ENCODE data around the gene KRT79. TPM values are rescaled to one million over a fixed set of nuclear protein-coding genes. Genes with fewer than 3 reads are reported as not detected.

KRT79 gene
- total and polyA plus RNA-seq, 2 of the 8 experiments (the other 6 are each of a cell fraction or from before 2014, with no cell fraction given) = not detected

- Histone ChIP-seq H3K9ac (replicated peaks in 1 of 4; ENCODE audit: extremely low read depth in 1 of 4, low read depth in 3 of 4, low read length in 3 of 4) (peak overlapping the region in 2 of 4 experiments; percentile 4 to 22; a peak in 2 of 7 replicates), H2BK12ac (ENCODE audit: low read depth, low read length) (no peak overlapping the region), H3K9me3 (ENCODE audit: insufficient read depth in 2 of 2, low read depth in 1 of 2, low read length in 1 of 2) (no peaks in the 10 kb centered on the region), H2BK5ac (ENCODE audit: low read depth, low read length) (no peak overlapping the region), H3K4me2 (ENCODE audit: insufficient read depth in 1 of 2, low read depth in 2 of 2, low read length in 2 of 2) (no peak overlapping the region), H3K23me2 (ENCODE audit: low read depth, low read length) (no peaks in the 10 kb centered on the region), H3K4me3 (ENCODE audit: extremely low read depth in 1 of 4, insufficient read depth in 2 of 4, low read depth in 3 of 4, low read length in 4 of 4) (no peak overlapping the region), H3K27me3 (replicated peaks in 1 of 4; ENCODE audit: control insufficient read depth in 3 of 4, extremely low read depth in 1 of 4, insufficient read depth in 3 of 4, low read length in 3 of 4) (no peaks in the 10 kb centered on the region), H3K4me1 (replicated peaks in 1 of 4; ENCODE audit: control insufficient read depth in 3 of 4, insufficient read depth in 4 of 4, low read length in 3 of 4) (no peaks in the 10 kb centered on the region), H3K4ac (replicated peaks; ENCODE audit: insufficient read length, low read depth, low read length) (no peak overlapping the region), H2AFZ (ENCODE audit: low read length) (no peak overlapping the region), H4K5ac (ENCODE audit: insufficient read length, low read depth, low read length) (no peak overlapping the region), H3K23ac (ENCODE audit: insufficient read length) (no peak overlapping the region), H2BK20ac (ENCODE audit: low read length) (no peak overlapping the region), H4K91ac (replicated peaks; ENCODE audit: insufficient read length, low read length) (no peak overlapping the region), H4K20me1 (replicated peaks in 1 of 2; ENCODE audit: control insufficient read depth in 1 of 2, insufficient read depth in 2 of 2, low read length in 2 of 2) (no peaks in the 10 kb centered on the region), H2AK5ac (ENCODE audit: low read depth, low read length) (no peak overlapping the region), H2BK120ac (replicated peaks; ENCODE audit: low read depth, low read length) (no peak overlapping the region), H3K36me3 (ENCODE audit: control insufficient read depth in 2 of 4, insufficient read depth in 4 of 4, low read length in 3 of 4) (no peaks in the 10 kb centered on the region), H3K79me1 (ENCODE audit: low read depth, low read length) (no peaks in the 10 kb centered on the region), H4K8ac (ENCODE audit: extremely low read depth, insufficient read depth, low read length) (peak overlapping the region; percentile 74), H2BK15ac (ENCODE audit: low read length) (no peak overlapping the region), H3K14ac (ENCODE audit: insufficient read length) (no peak overlapping the region), H3K79me2 (ENCODE audit: control insufficient read depth in 1 of 2, insufficient read depth in 2 of 2, low read length in 2 of 2) (no peaks in the 10 kb centered on the region), H3K56ac (replicated peaks; ENCODE audit: insufficient read length, low read depth, low read length) (no peak overlapping the region), H3K18ac (ENCODE audit: extremely low read depth, low read length) (no peak overlapping the region), H3K27ac (ENCODE audit: low read depth, low read length) (no peak overlapping the region)
- ChIA-PET POLR2A (ENCODE audit: partially characterized antibody) (interaction anchor here (0.5 kb wide), 1 partner anchor 260 kb away, joined by 3 read pairs; the partner anchor contains the start of gene TNS2), CTCF (ENCODE audit: partially characterized antibody) (interaction anchor here (0.7 to 3.7 kb wide), 10 partner anchors 12 to 124 kb away, joined by 3 to 20 read pairs (median 4); partner anchors contain the start of gene KRT76)
- FAIRE-seq = no peak
- TF ChIP-seq PHF8 (conservative IDR thresholded peaks at IDR 0.05; ENCODE audit: low read depth, low read length) = no peak
- TF ChIP-seq ATF3 (IDR thresholded peaks at IDR 0.05; ENCODE audit: insufficient read depth, low read depth, low read length) = no peak
- no peak for TF ChIP-seq SP1 (IDR thresholded peaks at IDR 0.05; ENCODE audit: low read depth, low read length)
- TF ChIP-seq BCL11A (IDR thresholded peaks at IDR 0.05; ENCODE audit: low read depth in 2 of 2, low read length in 2 of 2) = no peak
- no peak for TF ChIP-seq EGR1 (IDR thresholded peaks at IDR 0.05; ENCODE audit: borderline replicate concordance, low read depth, low read length)
- no peak for TF ChIP-seq POLR2A (IDR thresholded peaks at IDR 0.05; ENCODE audit: control extremely low read depth in 1 of 2, low read depth in 2 of 2, low read length in 2 of 2)
- 94% methylated on average over 38 of the region's 50 CpGs; no CpG with 5 or more reads in 1 of the 2 experiments for WGBS, 2 experiments (ENCODE audit: extremely low coverage in 1 of 2, insufficient coverage in 1 of 2, insufficient read length in 1 of 2, insufficient replicate concordance in 2 of 2, low coverage in 1 of 2, low lambda C conversion rate in 2 of 2, missing lambda C conversion rate in 1 of 2)
- DNase-seq (ENCODE audit: low read depth in 1 of 2, low spot score in 2 of 2) = no peak
These were observed 44.3 kb downstream of the KRT79 start for GRCh38 chr12:52789637-52790426.

Measured in H1 (cell line).